Measurements from ENCODE around the gene ZBP1.

The ZBP1 gene

DNA sequence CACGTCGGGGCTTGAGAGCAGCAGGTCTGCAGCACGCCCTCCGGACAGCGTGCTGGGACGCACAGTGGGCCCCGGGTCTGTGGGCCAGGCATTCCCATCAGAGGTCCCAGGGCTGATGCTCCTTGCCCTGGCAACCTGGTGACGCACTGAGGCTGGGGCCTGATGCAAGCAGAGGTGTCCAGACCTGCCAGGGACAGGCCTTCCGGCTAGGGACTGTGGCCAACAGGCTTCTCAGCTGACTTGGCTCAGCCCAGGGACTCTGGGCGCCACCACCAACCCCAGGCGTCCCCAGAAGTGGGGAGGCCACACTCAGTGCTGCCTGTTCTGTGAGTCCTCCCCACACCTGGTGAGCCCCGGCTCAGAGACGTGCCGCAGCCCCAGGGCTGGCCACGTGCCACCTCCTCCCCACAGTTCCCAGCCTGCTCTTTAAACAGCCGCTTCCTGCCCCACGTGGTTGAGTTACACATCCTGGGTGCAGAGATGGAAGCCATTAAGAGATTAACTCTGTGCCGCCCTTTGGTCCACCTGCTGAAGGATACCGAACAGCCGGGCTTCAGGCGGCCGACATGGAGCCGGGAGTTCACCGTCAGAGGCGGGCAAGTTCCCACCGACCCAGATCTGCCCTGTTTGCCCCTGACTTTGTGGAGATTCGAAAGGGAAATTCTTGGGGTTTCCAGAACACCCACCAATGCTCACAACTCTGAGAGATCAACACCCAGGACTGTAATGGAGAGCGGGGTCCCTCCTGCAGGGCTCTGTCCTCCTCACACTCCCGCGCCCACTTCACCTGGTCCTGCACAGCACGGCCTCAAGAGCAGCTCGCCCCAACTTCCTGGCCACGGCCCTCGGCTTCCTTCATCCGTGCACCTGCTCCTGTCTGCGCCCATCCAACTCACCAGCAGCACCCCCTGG lies 37.6 kb upstream of the ZBP1 start:
- no peaks in the 10 kb centered on the region for H4K20me1 ChIP-seq (ENCODE audit: insufficient read depth, low read length, poor library complexity, severe bottlenecking)
- H3K27me3 ChIP-seq (ENCODE audit: insufficient read depth, low read length, poor library complexity, severe bottlenecking) = no peaks in the 10 kb centered on the region
- no peaks in the 10 kb centered on the region for H3K4me1 ChIP-seq (ENCODE audit: insufficient read depth, low read length, poor library complexity, severe bottlenecking)
- no peak overlapping the region for H3K9ac ChIP-seq (ENCODE audit: low read depth, low read length, poor library complexity, severe bottlenecking)
- H3K9me3 ChIP-seq (ENCODE audit: insufficient read depth, low read depth, low read length) = no peaks in the 10 kb centered on the region
- H3K9me2 ChIP-seq (replicated peaks; ENCODE audit: low read depth, low read length) = no peaks in the 10 kb centered on the region
- H2AFZ ChIP-seq (ENCODE audit: low read length) = no peak overlapping the region
- TF ChIP-seq EZH2phosphoT487 (IDR thresholded peaks at IDR 0.05; ENCODE audit: borderline replicate concordance) (no peak), CTCF (conservative IDR thresholded peaks at IDR 0.05; ENCODE audit: low read length) (no peak)
- no peak overlapping the region for H3K4me3 ChIP-seq (ENCODE audit: low read length, poor library complexity, severe bottlenecking)
- H3K79me2 ChIP-seq (ENCODE audit: insufficient read depth, low read length) = peaks cover 4% of the 10 kb centered on the region; the same call in 1 of the 2 replicates
- H3K4me2 ChIP-seq (ENCODE audit: low read depth, low read length, poor library complexity, severe bottlenecking) = no peak overlapping the region
- H3F3A ChIP-seq (ENCODE audit: low read depth) = no peaks in the 10 kb centered on the region
- no peaks in the 10 kb centered on the region; the same call in 1 of the 2 replicates for H3K36me3 ChIP-seq (ENCODE audit: insufficient read depth, low read length)

DNA sequence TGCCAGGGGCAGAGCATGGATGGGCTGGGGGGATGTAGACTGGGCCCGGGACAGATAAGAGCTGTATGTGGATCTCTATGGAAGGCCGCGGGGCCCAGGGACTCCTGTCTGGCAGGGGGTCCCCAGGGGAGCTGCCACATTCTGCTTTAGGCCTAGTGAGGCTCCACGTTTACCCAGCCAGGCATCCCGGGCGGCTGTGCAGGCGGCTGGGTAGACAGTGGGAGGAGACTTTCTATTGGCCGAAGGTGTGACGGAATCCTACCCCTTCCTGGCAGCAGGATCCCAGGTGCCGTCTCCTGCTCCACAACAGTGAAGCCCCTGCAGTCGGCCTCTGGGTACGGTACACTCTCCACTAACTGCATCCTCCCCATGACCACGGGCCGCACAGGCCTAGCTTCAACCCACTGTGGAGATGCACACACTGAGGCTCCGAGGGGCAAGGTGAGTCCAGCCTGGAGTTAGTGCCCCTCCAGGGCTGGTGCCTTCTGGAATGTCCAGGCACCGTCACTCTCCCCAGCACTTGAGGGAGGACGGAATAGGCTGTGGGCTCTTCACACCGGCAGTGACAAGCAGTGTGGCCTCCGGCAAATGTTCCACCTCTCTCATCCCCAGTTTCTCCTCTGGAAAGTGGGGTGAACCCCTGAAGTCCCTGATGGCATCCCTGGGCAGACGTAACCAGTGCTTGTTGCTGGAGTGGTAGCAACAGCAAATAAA lies 36.8 kb upstream of the ZBP1 start:
- H3K4me1 ChIP-seq (ENCODE audit: insufficient read depth, low read length, poor library complexity, severe bottlenecking) = no peaks in the 10 kb centered on the region
- no peaks in the 10 kb centered on the region for H3K9me2 ChIP-seq (replicated peaks; ENCODE audit: low read depth, low read length)
- H2AFZ ChIP-seq (ENCODE audit: low read length) = no peak overlapping the region
- H3K36me3 ChIP-seq (ENCODE audit: insufficient read depth, low read length) = no peaks in the 10 kb centered on the region; the same call in 1 of the 2 replicates
- TF ChIP-seq CTCF (conservative IDR thresholded peaks at IDR 0.05; ENCODE audit: low read length) (no peak), EZH2phosphoT487 (IDR thresholded peaks at IDR 0.05; ENCODE audit: borderline replicate concordance) (no peak)
- H3K9ac ChIP-seq (ENCODE audit: low read depth, low read length, poor library complexity, severe bottlenecking) = no peak overlapping the region
- no peak overlapping the region for H3K4me2 ChIP-seq (ENCODE audit: low read depth, low read length, poor library complexity, severe bottlenecking)
- no peaks in the 10 kb centered on the region for H3K27me3 ChIP-seq (ENCODE audit: insufficient read depth, low read length, poor library complexity, severe bottlenecking)
- H3K9me3 ChIP-seq (ENCODE audit: insufficient read depth, low read depth, low read length) = no peaks in the 10 kb centered on the region
- no peaks in the 10 kb centered on the region for H3F3A ChIP-seq (ENCODE audit: low read depth)
- no peak overlapping the region for H3K4me3 ChIP-seq (ENCODE audit: low read length, poor library complexity, severe bottlenecking)
- H4K20me1 ChIP-seq (ENCODE audit: insufficient read depth, low read length, poor library complexity, severe bottlenecking) = no peaks in the 10 kb centered on the region
- peaks cover 4% of the 10 kb centered on the region; the same call in 1 of the 2 replicates for H3K79me2 ChIP-seq (ENCODE audit: insufficient read depth, low read length)

DNA sequence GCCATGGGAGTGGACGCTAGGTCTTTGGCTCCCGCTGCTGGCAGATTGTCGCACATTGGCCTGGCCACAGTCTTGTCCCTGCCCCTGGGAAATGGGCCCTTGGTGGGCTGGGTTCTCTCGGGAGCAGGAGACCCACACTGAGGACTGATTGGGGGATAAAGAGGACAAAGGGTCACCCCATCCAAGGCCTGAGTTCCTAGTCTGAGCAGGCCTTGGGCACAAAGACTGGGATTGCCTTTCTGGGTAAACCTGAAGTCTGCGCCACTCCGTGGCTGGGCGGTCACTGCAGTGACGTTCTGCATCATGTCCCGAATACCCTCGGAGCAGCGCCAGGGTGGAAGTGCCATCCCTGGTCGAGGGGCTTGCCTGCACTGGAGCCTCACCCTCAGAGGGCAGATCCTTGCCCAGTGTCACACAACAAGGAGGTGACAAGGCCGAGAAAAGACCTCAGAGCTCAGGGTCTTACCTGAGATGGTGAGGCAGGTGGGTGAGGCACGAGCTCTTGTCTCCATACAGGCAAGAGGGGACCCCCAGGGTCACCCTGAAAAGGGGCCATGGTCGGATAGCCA lies 36.1 kb upstream of the ZBP1 start:
- H3K4me1 ChIP-seq (ENCODE audit: insufficient read depth, low read length, poor library complexity, severe bottlenecking) = no peaks in the 10 kb centered on the region
- H3K4me2 ChIP-seq (ENCODE audit: low read depth, low read length, poor library complexity, severe bottlenecking) = no peak overlapping the region
- no peaks in the 10 kb centered on the region for H3K9me3 ChIP-seq (ENCODE audit: insufficient read depth, low read depth, low read length)
- TF ChIP-seq EZH2phosphoT487 (IDR thresholded peaks at IDR 0.05; ENCODE audit: borderline replicate concordance) (no peak), CTCF (conservative IDR thresholded peaks at IDR 0.05; ENCODE audit: low read length) (no peak)
- no peaks in the 10 kb centered on the region; the same call in 1 of the 2 replicates for H3K36me3 ChIP-seq (ENCODE audit: insufficient read depth, low read length)
- H3K9ac ChIP-seq (ENCODE audit: low read depth, low read length, poor library complexity, severe bottlenecking) = no peak overlapping the region
- no peaks in the 10 kb centered on the region for H4K20me1 ChIP-seq (ENCODE audit: insufficient read depth, low read length, poor library complexity, severe bottlenecking)
- no peaks in the 10 kb centered on the region for H3F3A ChIP-seq (ENCODE audit: low read depth)
- H2AFZ ChIP-seq (ENCODE audit: low read length) = no peak overlapping the region
- H3K4me3 ChIP-seq (ENCODE audit: low read length, poor library complexity, severe bottlenecking) = no peak overlapping the region
- H3K79me2 ChIP-seq (ENCODE audit: insufficient read depth, low read length) = peaks cover 4% of the 10 kb centered on the region; the same call in 1 of the 2 replicates
- no peaks in the 10 kb centered on the region for H3K27me3 ChIP-seq (ENCODE audit: insufficient read depth, low read length, poor library complexity, severe bottlenecking)
- H3K9me2 ChIP-seq (replicated peaks; ENCODE audit: low read depth, low read length) = no peaks in the 10 kb centered on the region

Measured in Loucy (cell line).